ENCODE measurements around the gene MAP3K5.

Gene MAP3K5

GRCh38 chr6:136511926-136512325 is 280.4 kb downstream of the MAP3K5 start:
- DNase-seq (ENCODE audit: low read depth) = no peak

- DNase-seq (ENCODE audit: low read depth) = no peak
Observed at GRCh38 chr6:136511397-136511796, 280.9 kb downstream of the MAP3K5 start.

DNA sequence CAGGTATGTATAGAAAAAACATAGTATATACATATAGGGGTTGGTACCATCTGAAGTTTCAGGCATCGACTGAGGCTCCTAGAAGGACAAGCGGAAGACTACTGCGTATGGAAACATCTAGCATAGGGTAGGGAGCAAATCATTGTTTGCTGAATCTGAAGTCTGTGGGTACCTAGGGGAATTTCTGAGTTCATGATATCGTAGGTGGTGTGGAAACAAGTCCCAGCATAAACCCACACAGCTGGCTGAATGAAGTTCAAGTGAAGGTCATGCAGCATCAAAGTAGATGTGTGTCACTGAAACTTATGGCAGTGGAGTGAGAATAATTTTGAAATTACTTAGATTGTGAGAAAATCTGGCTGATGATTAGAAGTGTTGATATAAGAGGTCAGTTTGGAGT is 281.5 kb downstream of the MAP3K5 start:
- DNase-seq (ENCODE audit: low read depth) = no peak

GRCh38 chr6:136510299-136510698 is 282.0 kb downstream of the MAP3K5 start:
- no peak for DNase-seq (ENCODE audit: low read depth)

DNA sequence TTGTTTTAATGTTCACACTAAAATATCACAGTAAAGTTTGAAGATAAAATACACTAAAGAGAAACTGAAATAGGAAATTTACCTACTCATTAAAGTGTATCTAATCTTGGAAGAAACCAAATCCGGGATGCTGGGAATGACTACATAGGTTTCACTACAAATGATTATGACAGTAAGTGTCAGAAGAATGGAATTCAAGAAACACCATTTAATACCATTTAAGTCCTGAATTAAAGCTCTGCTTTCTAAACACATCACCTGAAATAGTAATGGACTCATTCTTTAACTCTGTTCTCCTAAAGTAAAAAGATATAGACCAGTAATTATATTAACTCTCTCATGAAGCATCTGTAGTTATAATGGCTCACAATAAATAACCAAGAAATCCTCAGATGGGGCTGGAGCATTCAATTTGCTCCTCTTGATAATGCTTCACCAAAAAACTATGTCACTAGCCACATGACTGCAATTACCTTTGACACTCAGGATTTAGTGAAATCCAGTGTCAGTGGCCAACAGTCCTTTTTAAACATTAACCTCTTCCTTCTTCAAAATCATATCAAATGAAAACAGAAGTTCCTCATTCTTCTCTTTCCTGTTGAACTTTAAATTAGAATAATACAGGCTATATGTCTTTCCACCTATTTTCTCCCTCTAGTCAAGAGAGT is 283.4 kb downstream of the MAP3K5 start:
- no peak for DNase-seq (ENCODE audit: low read depth)

Measured in stromal cell of bone marrow (primary cell).